Gastroesophageal sphincter (tissue), 4 donors: ENCODE data around the gene LDB2. TPM values are rescaled to one million over a fixed set of nuclear protein-coding genes. Genes with fewer than 3 reads are reported as not detected.

Experiments used
- ATAC-seq: fragments of 150-250 bp; one replicate; pipeline ENCODE4 v1.9.1; 2016; ENCODE audit warnings: mild to moderate bottlenecking, moderate library complexity
- H3K27ac ChIP-seq, 4 donors: fragments of 200-600 bp; sonication (generic) in 3 of 4; 1 replicate in 3 of 4; 2 replicates in 1 of 4; pipeline ENCODE4 v1.5.1; 2016 to 2019
- H3K27me3 ChIP-seq: fragments of 200-600 bp; sonication (generic); one replicate; pipeline ENCODE4 v1.5.1; 2019
- H3K36me3 ChIP-seq, 2 donors: fragments of 200-600 bp; sonication (generic); one replicate each; pipeline ENCODE4 v1.5.1; 2019; ENCODE audit warnings: control low read depth in 1 of 2
- H3K4me1 ChIP-seq, 3 donors: fragments of 200-600 bp; sonication (generic); 1 replicate in 2 of 3; 2 replicates in 1 of 3; pipeline ENCODE4 v1.5.1; 2016 to 2019; ENCODE audit warnings: control low read depth in 2 of 3
- H3K4me3 ChIP-seq, 2 donors: fragments of 200-600 bp; sonication (generic); one replicate each; pipeline ENCODE4 v1.5.1; 2019; ENCODE audit warnings: mild to moderate bottlenecking in 1 of 2, moderate library complexity in 1 of 2
- H3K9me3 ChIP-seq, 3 donors: fragments of 200-600 bp; sonication (generic); one replicate each; pipeline ENCODE4 v1.5.1; 2017 to 2019; ENCODE audit warnings: control low read depth in 2 of 3
- EP300 ChIP-seq: sonication (generic); formaldehyde crosslinking; IDR thresholded peaks from one replicate; pipeline ENCODE4 v1.6.1; 2017; ENCODE audit warnings: antibody characterized with exemption, mild to moderate bottlenecking
- POLR2A ChIP-seq, 2 donors: fragments of 450-650 bp; IDR thresholded peaks; one replicate each; pipeline ENCODE4 v1.6.1; 2017; ENCODE audit warnings: antibody characterized with exemption in 2 of 2, mild to moderate bottlenecking in 2 of 2, moderate library complexity in 1 of 2
- POLR2AphosphoS5 ChIP-seq: sonication (generic); formaldehyde crosslinking; IDR thresholded peaks from one replicate; pipeline ENCODE4 v1.6.1; 2017; ENCODE audit warnings: antibody characterized with exemption
- WGBS, 2 donors: methylation state at CpG; one replicate each; pipeline ENCODE4 v1.1.5; 2018; ENCODE audit warnings: low coverage in 1 of 2; 5-methylcytosine and 5-hydroxymethylcytosine counted together
- total RNA-seq, 4 donors: library from RNA; depleted of rRNA; stranded (reverse); fragments of >200 nt; gene quantifications; one replicate each; pipeline ENCODE4 v1.1.0, GENCODE V29; 2016
- TF ChIP-seq, protein P1 (sequence below), 4 experiments: fragments of 200-600 bp in 2 of 4; fragments of 450-650 bp in 2 of 4; sonication (generic) in 1 of 4; IDR thresholded peaks; one replicate each; pipeline ENCODE4 v1.5.1; 2017 to 2019; ENCODE audit warnings: antibody characterized with exemption in 4 of 4, mild to moderate bottlenecking in 2 of 4, moderate library complexity in 2 of 4

The LDB2 gene
- total RNA-seq, 4 donors from 2014 or later = 23.6 to 29.6 (median 28.3) TPM

GRCh38 chr4:16722416-16722815 lies 176.0 kb downstream of the LDB2 start:
- Histone ChIP-seq H3K27me3 (no peaks in the 10 kb centered on the region), H3K4me3 (no peak overlapping the region), H3K27ac (no peak overlapping the region), H3K9me3 (peaks cover 0 to 6% (median 0%) of the 10 kb centered on the region in 3 donors), H3K4me1 (peaks cover 0 to 4% (median 0%) of the 10 kb centered on the region in 3 donors), H3K36me3 (no peaks in the 10 kb centered on the region)
- no peak for ATAC-seq
- WGBS, 2 donors = 81 to 100% methylated on average over 2 to 3 of the region's 3 CpGs
- TF ChIP-seq POLR2AphosphoS5 = no peak
- TF ChIP-seq POLR2A (IDR thresholded peaks at IDR 0.05) = no peak
- TF ChIP-seq, protein P1, sequence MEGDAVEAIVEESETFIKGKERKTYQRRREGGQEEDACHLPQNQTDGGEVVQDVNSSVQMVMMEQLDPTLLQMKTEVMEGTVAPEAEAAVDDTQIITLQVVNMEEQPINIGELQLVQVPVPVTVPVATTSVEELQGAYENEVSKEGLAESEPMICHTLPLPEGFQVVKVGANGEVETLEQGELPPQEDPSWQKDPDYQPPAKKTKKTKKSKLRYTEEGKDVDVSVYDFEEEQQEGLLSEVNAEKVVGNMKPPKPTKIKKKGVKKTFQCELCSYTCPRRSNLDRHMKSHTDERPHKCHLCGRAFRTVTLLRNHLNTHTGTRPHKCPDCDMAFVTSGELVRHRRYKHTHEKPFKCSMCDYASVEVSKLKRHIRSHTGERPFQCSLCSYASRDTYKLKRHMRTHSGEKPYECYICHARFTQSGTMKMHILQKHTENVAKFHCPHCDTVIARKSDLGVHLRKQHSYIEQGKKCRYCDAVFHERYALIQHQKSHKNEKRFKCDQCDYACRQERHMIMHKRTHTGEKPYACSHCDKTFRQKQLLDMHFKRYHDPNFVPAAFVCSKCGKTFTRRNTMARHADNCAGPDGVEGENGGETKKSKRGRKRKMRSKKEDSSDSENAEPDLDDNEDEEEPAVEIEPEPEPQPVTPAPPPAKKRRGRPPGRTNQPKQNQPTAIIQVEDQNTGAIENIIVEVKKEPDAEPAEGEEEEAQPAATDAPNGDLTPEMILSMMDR (IDR thresholded peaks at IDR 0.05) = no peak
- no peak for TF ChIP-seq EP300

GRCh38 chr4:16721613-16722291 lies 176.7 kb downstream of the LDB2 start:
- Histone ChIP-seq H3K4me3 (no peak overlapping the region), H3K9me3 (peaks cover 0 to 6% (median 0%) of the 10 kb centered on the region in 3 donors), H3K27me3 (no peaks in the 10 kb centered on the region), H3K36me3 (no peaks in the 10 kb centered on the region), H3K4me1 (peaks cover 0 to 6% (median 0%) of the 10 kb centered on the region in 3 donors), H3K27ac (no peak overlapping the region)
- ATAC-seq = no peak
- WGBS, 2 donors = 10 to 30% methylated on average over 4 of the region's 4 CpGs
- no peak for TF ChIP-seq POLR2AphosphoS5
- TF ChIP-seq EP300 = no peak
- no peak for TF ChIP-seq POLR2A (IDR thresholded peaks at IDR 0.05)
- TF ChIP-seq, protein P1 (IDR thresholded peaks at IDR 0.05) = no peak

- TF ChIP-seq POLR2AphosphoS5 (no peak), POLR2A (IDR thresholded peaks at IDR 0.05) (no peak), EP300 (no peak)
- TF ChIP-seq, protein P1 (IDR thresholded peaks at IDR 0.05) = no peak
- Histone ChIP-seq H3K4me1 (peaks cover 0 to 6% (median 0%) of the 10 kb centered on the region in 3 donors), H3K27ac (no peak overlapping the region), H3K4me3 (no peak overlapping the region), H3K27me3 (no peaks in the 10 kb centered on the region), H3K36me3 (no peaks in the 10 kb centered on the region), H3K9me3 (peaks cover 0 to 6% (median 0%) of the 10 kb centered on the region in 3 donors)
- no peak for ATAC-seq
- 87 to 90% methylated on average over 2 of the region's 2 CpGs for WGBS, 2 donors
Observed at GRCh38 chr4:16720761-16721160, 177.7 kb downstream of the LDB2 start.

DNA sequence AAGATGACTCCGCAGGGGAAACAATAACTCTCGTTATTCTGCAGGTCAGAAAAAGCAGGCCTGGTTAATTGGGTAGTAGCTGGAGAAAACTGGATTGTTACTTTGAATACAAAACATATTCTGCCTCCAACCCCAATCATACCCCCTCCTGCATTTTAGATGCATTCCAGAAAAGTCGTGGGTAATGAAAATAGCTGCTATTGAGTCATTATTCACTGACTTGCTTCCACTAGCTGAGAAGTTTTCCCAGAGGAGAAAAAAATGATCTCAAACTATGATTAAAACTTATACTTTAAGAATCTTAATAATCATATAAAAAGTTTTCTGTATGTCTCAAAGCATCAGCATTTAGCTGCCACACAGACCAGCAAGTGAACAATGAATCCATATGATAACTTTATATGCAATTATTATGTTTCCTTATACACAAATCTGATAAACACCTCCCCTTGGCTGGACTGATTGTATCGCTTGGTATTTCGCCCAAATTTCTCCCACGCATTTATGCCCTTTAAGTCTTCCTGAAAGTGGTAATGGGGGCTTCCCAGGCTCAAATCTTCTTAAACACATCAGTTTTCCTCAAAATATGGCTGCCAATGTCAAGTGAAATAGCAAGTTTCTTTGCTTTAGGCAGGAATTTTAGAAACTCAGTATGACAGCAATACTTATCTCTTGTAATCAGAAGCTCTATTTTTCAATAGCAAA lies 181.0 kb downstream of the LDB2 start:
- 60 to 63% methylated on average over 6 of the region's 6 CpGs for WGBS, 2 donors

DNA sequence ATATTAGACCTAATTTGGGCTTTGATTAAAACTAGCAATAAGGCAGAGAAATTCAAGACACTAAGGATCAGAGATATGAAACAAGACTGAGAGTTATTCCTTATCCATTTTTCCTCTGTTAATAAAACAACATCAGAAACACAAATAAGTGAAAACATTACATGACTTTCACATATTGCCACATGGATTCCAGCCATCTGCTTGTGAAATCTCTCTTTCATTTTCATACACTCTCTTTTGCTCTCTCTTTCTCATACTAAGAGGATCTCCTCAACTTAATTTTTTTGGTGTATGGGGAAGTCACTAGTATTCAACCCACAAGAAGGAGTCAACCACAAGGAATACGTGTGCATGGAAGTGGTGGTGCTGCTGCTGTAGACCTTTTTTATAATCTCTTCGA lies 183.0 kb downstream of the LDB2 start:
- no peak for TF ChIP-seq POLR2A (IDR thresholded peaks at IDR 0.05)
- TF ChIP-seq POLR2AphosphoS5 = no peak
- TF ChIP-seq, protein P1 (IDR thresholded peaks at IDR 0.05) = no peak
- no peak for TF ChIP-seq EP300
- Histone ChIP-seq H3K27me3 (no peaks in the 10 kb centered on the region), H3K4me3 (no peak overlapping the region), H3K4me1 (peaks cover 0 to 6% (median 0%) of the 10 kb centered on the region in 3 donors), H3K36me3 (no peaks in the 10 kb centered on the region), H3K27ac (no peak overlapping the region), H3K9me3 (no peaks in the 10 kb centered on the region)
- 93% methylated on average over 2 of the region's 2 CpGs; no CpG with 5 or more reads in 1 of the 2 donors for WGBS, 2 donors
- no peak for ATAC-seq

More for the DNA sequence above, 181.0 kb downstream of the LDB2 start:
- no peak for ATAC-seq
- no peaks in the 10 kb centered on the region for H3K36me3 ChIP-seq
- no peaks in the 10 kb centered on the region for H3K9me3 ChIP-seq
- TF ChIP-seq POLR2A (IDR thresholded peaks at IDR 0.05) = no peak
- no peaks in the 10 kb centered on the region for H3K27me3 ChIP-seq
- H3K4me1 ChIP-seq = peaks cover 0 to 6% (median 0%) of the 10 kb centered on the region in 3 donors
- H3K4me3 ChIP-seq = no peak overlapping the region
- H3K27ac ChIP-seq = no peak overlapping the region
